Lower leg skin (tissue), 4 donors: ENCODE results near the gene B3GALT4. TPM values are rescaled to one million over a fixed set of nuclear protein-coding genes. Genes with fewer than 3 reads are reported as not detected.
"Not testable (repeated sequence)": the region's sequence is repeated elsewhere in the genome, so short reads cannot be mapped to it uniquely, and the experiment has no call there.

Experiments
- DNase-seq, 2 donors: peaks; one replicate each; pipeline ENCODE4 v3.0.0-alpha.2; 2019; ENCODE audit warnings: low spot score in 2 of 2
- H3K4me3 ChIP-seq: fragments of 200-600 bp; sonication (generic); 2 replicates; pipeline ENCODE4 v1.5.1; 2017; ENCODE audit warnings: mild to moderate bottlenecking, low read depth; ENCODE audit not compliant: poor library complexity, severe bottlenecking
- POLR2A ChIP-seq, 2 donors: fragments of 450-650 bp; IDR thresholded peaks; one replicate each; pipeline ENCODE4 v1.6.1; 2016 to 2017; ENCODE audit warnings: antibody characterized with exemption in 2 of 2, mild to moderate bottlenecking in 1 of 2, moderate library complexity in 1 of 2
- WGBS, 2 donors: methylation state at CpG; one replicate each; pipeline ENCODE4 v1.1.5; 2018; 5-methylcytosine and 5-hydroxymethylcytosine counted together
- intact Hi-C: fragments of 100-400 bp; cut with DNase I; formaldehyde crosslinking; loops from one replicate; pipeline ENCODE4 v1.15.0; 2023; ENCODE audit warnings: low total_unique reads
- total RNA-seq, 4 donors: library from RNA; depleted of rRNA; stranded (reverse); fragments of >200 nt; gene quantifications; one replicate each; pipeline ENCODE4 v1.1.0, GENCODE V29; 2016
- TF ChIP-seq, protein P1 (sequence below), 3 donors: fragments of 450-650 bp; IDR thresholded peaks; one replicate each; pipeline ENCODE4 v1.5.1; 2016; ENCODE audit warnings: antibody characterized with exemption in 3 of 3, mild to moderate bottlenecking in 3 of 3, moderate library complexity in 2 of 3

B3GALT4 gene
- total RNA-seq, 4 donors from 2014 or later: 24.8 to 31.0 (median 26.3) TPM

- 89 to 97% methylated on average over 5 of the region's 5 CpGs for whole genome bisulfite sequencing, 2 donors
- no peak for DNase-seq
- TF ChIP-seq, protein P1, sequence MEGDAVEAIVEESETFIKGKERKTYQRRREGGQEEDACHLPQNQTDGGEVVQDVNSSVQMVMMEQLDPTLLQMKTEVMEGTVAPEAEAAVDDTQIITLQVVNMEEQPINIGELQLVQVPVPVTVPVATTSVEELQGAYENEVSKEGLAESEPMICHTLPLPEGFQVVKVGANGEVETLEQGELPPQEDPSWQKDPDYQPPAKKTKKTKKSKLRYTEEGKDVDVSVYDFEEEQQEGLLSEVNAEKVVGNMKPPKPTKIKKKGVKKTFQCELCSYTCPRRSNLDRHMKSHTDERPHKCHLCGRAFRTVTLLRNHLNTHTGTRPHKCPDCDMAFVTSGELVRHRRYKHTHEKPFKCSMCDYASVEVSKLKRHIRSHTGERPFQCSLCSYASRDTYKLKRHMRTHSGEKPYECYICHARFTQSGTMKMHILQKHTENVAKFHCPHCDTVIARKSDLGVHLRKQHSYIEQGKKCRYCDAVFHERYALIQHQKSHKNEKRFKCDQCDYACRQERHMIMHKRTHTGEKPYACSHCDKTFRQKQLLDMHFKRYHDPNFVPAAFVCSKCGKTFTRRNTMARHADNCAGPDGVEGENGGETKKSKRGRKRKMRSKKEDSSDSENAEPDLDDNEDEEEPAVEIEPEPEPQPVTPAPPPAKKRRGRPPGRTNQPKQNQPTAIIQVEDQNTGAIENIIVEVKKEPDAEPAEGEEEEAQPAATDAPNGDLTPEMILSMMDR (IDR thresholded peaks at IDR 0.05): no peak
- TF ChIP-seq POLR2A (IDR thresholded peaks at IDR 0.05): no peak
- H3K4me3 ChIP-seq: no peak overlapping the region
- intact Hi-C loops: no loop called here
These were observed 17.9 kb upstream of the B3GALT4 start for GRCh38 chr6:33259032-33259431.

- intact Hi-C loops, DNase-seq, H3K4me3 ChIP-seq: not testable (repeated sequence)
- WGBS, 2 donors: 95 to 96% methylated on average over 3 of the region's 3 CpGs
These were observed 14.4 kb upstream of the B3GALT4 start for GRCh38 chr6:33262490-33262889.

DNA sequence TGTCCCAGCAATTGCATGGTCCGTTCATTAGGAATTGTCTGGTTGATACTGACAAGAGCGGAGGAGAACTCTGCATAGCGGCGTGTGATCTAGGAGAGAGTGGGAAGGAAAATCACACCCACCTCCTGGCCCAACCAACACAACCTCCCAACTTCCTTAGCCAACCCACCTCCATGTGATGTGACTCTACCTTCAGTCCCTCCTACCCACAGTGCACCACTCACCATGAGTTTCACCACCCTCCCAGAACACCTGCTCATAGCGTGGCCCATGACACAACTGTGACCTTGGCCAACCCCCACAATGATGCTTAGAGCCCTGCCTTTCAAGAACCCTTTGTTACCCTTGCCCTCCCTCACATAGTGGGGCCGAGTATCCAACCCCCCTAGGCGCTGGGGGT lies 12.9 kb upstream of the B3GALT4 start:
- no peak overlapping the region for H3K4me3 ChIP-seq
- intact Hi-C loops: no loop called here
- 92 to 93% methylated on average over 7 of the region's 7 CpGs for WGBS, 2 donors
- TF ChIP-seq, protein P1 (IDR thresholded peaks at IDR 0.05): no peak
- TF ChIP-seq POLR2A (IDR thresholded peaks at IDR 0.05): no peak
- no peak for DNase-seq

DNA sequence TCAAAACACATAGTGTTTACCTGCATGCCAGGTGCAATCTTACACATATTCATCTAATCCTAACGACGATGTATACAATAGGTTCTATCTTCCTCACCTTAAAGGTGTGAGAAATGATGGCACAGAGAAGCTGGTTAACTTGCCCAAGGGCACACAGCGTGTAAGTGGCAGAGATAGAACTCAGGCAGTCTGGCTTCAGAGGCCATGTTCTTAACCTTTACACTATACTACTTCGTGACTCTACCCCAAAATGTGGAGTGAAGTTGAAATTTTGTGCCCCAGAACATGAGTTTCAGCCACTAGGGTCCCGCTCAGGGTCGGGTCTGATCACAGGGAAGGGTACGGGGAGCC lies 5.8 kb upstream of the B3GALT4 start:
- TF ChIP-seq, protein P1 (IDR thresholded peaks at IDR 0.05): no peak
- no peak for TF ChIP-seq POLR2A (IDR thresholded peaks at IDR 0.05)
- no peak for DNase-seq
- intact Hi-C loops: no loop called here
- H3K4me3 ChIP-seq: peak overlapping the region; percentile 68
- 0 to 1% methylated on average over 7 of the region's 7 CpGs for WGBS, 2 donors

DNA sequence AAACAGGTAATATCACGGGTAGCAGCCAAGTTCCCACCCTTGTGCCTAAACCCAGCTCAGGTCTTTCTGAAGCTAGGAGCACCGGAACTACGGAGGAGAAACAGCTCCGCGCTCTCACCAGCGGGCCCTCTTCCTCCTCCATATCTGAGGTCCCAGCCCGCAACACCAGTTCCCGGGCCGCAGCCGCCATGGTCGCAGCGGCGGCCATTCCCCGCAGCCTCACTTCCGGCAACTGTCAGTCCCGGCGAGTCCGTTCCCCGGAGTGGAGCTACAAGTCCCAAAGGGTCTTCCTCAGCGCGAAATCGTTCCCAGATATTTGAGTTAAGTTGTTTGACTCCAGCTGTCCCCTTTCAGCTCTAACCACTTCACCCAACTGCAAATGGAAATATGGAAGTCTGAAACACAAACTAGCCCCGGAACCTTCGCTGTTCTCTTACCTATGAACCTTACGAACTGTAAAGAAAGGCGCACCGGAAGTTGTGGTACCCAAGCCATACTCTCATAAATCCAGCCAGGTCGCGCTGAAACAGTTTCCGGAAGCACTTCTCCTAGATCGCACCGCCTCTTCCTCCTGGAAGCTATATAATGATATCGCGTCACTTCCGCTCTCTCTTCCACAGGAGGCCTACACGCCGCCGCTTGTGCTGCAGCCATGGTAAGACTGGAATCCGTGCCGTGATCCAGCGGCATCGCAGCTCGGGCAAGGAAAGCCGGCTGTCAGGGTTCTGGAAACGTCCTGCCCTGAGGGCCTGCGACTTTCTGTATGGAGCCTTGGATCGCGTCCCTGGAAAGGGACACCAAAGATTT lies 5.3 kb upstream of the B3GALT4 start, which contains the start of the genes RPS18 and VPS52:
Gene RPS18, plus strand, starts transcription at position 608 of the 807 bp plus-strand sequence. Its CDS starts 45 bp downstream, at position 653.
Gene VPS52, minus strand, starts transcription at position 409 of the 807 bp plus-strand sequence. Its CDS starts 201 bp downstream, at position 208.
- WGBS, 2 donors: 0% methylated on average over 48 of the region's 48 CpGs
- DNase-seq: peak; percentile 97 to 98
- peak in 1 of 2 donors; percentile 76 for TF ChIP-seq POLR2A (IDR thresholded peaks at IDR 0.05)
- TF ChIP-seq, protein P1 (IDR thresholded peaks at IDR 0.05): no peak
- H3K4me3 ChIP-seq: peak within 1 kb of the TSS; percentile 89
- intact Hi-C loops: no loop called here

DNA sequence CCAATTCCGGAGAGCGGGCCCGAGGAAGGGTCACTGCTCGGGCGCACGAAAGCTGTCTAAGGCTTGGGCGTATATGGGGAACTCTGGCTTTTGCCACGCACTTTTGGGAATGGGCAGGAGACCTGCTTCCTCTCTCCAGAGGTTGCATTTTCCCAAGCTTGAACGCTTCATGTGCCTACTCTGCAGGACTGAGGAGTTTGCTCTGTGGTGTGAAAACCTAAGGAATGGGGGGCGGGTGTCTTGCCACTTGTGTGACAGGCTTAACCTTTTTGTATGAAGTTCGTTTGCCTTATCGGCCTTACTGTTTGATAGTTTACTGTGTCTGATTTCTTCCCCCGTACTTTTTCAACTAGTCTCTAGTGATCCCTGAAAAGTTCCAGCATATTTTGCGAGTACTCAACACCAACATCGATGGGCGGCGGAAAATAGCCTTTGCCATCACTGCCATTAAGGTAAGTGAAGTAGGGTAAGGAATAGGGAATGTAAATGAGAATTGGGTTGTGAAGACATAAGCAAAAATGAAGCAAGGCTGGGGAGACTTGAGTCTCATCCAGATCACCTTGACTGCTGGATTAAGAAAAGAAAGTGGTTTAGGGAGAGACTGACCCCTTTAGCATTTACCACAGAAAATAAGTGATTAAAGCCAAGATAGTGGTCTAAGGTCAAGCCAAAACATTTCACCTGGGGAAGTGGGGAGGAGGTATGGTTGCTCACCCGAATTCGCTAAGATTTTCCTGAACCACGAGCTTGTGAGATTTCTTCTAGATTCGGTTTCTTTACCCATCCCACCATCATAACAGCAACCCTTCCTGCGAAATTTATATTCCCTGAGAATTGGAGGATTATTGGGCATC lies 4.4 kb upstream of the B3GALT4 start:
- no peak for DNase-seq
- intact Hi-C loops: no loop called here
- 9 to 11% methylated on average over 22 of the region's 22 CpGs for WGBS, 2 donors
- TF ChIP-seq, protein P1 (IDR thresholded peaks at IDR 0.05): no peak
- no peak for TF ChIP-seq POLR2A (IDR thresholded peaks at IDR 0.05)
- H3K4me3 ChIP-seq: peak overlapping the region; percentile 89
